ENCODE data around the gene CMTM3. TPM values are rescaled to one million over a fixed set of nuclear protein-coding genes. Genes with fewer than 3 reads are reported as not detected.

The CMTM3 gene
- total RNA-seq, 1 experiment from 2014 or later = 12.8 TPM

DNA sequence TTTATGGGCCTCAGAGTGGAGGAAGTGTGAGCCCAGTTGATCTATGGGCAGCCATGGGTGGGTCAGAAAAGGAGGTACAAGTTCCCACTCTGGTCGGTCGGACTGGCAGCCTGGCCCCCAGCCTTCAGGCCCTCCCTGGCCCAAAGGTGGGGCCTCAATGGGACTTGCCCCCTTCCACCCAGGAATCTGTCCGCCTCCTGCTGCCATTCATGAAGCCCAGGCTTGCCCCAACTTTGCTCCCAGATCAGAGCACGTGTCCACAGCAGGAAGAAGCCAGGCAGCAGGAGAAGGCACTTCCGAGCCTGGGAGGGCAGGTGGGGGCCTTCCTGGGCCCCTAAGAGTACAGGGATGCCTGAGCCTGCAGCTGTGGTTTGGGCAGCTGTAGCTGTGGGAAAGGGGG is 3.0 kb upstream of the CMTM3 start:
- ChIA-PET POLR2A (interaction anchor here (0.6 kb wide), 1 partner anchor 9 kb away, joined by 3 read pairs; no protein-coding TSS in a partner anchor), CTCF (no interaction called here), RAD21 (ENCODE audit: low non-redundant PET in 1 of 2, low total read pairs in 2 of 2, uncharacterized antibody in 2 of 2, unreplicated experiment in 2 of 2) (no interaction called here)
- Histone ChIP-seq H3K4me1 (ENCODE audit: control insufficient read depth in 1 of 2, insufficient read depth in 2 of 2, low read length in 2 of 2) (peaks cover 15 to 20% of the 10 kb centered on the region in 2 experiments), H3K79me2 (ENCODE audit: insufficient read depth, low read length) (peaks cover 8% of the 10 kb centered on the region; the same call in 1 of the 2 replicates), H3K27me3 (ENCODE audit: insufficient read depth, low read length) (no peaks in the 10 kb centered on the region), H3K4me2 (ENCODE audit: low read length) (no peak overlapping the region), H3K9me2 (ENCODE audit: insufficient read depth) (no peaks in the 10 kb centered on the region), H3K9me3 (ENCODE audit: control insufficient read depth in 1 of 2, insufficient read depth in 1 of 2, low read depth in 1 of 2, low read length in 2 of 2) (no peaks in the 10 kb centered on the region), H3K27ac (ENCODE audit: low read depth, low read length) (no peak overlapping the region), H4K20me1 (ENCODE audit: insufficient read depth) (no peaks in the 10 kb centered on the region), H3K4me3 (replicated peaks in 1 of 2; ENCODE audit: low read depth in 1 of 2, low read length in 2 of 2) (no peak overlapping the region), H3K9ac (ENCODE audit: low read length) (no peak overlapping the region), H2AFZ (ENCODE audit: low read depth, low read length, poor library complexity, severe bottlenecking) (no peak overlapping the region), H3K36me3 (ENCODE audit: control insufficient read depth in 1 of 2, insufficient read depth in 2 of 2, low read length in 2 of 2) (no peaks in the 10 kb centered on the region)
- DNase-seq (ENCODE audit: low read depth, low spot score) = no peak
- ATAC-seq = no peak
- intact Hi-C loops (cut with micrococcal nuclease) = no loop called here
- TF ChIP-seq, protein P1, sequence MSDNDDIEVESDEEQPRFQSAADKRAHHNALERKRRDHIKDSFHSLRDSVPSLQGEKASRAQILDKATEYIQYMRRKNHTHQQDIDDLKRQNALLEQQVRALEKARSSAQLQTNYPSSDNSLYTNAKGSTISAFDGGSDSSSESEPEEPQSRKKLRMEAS (IDR thresholded peaks at IDR 0.05) = no peak
- no peak for TF ChIP-seq FOSL1 (IDR thresholded peaks at IDR 0.05; ENCODE audit: low read depth)
- TF ChIP-seq, protein P2, sequence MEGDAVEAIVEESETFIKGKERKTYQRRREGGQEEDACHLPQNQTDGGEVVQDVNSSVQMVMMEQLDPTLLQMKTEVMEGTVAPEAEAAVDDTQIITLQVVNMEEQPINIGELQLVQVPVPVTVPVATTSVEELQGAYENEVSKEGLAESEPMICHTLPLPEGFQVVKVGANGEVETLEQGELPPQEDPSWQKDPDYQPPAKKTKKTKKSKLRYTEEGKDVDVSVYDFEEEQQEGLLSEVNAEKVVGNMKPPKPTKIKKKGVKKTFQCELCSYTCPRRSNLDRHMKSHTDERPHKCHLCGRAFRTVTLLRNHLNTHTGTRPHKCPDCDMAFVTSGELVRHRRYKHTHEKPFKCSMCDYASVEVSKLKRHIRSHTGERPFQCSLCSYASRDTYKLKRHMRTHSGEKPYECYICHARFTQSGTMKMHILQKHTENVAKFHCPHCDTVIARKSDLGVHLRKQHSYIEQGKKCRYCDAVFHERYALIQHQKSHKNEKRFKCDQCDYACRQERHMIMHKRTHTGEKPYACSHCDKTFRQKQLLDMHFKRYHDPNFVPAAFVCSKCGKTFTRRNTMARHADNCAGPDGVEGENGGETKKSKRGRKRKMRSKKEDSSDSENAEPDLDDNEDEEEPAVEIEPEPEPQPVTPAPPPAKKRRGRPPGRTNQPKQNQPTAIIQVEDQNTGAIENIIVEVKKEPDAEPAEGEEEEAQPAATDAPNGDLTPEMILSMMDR (IDR thresholded peaks at IDR 0.05 in 2 of 3, conservative IDR thresholded peaks at IDR 0.05 in 1 of 3; ENCODE audit: borderline replicate concordance in 1 of 3, insufficient read depth in 1 of 3, low read depth in 2 of 3, low read length in 2 of 3) = no peak
- no peak for TF ChIP-seq POLR2A (IDR thresholded peaks at IDR 0.05; ENCODE audit: borderline replicate concordance, extremely low read depth, insufficient read depth, insufficient read length)
- TF ChIP-seq JUND (IDR thresholded peaks at IDR 0.05) = no peak
- no peak for TF ChIP-seq ZFX (IDR thresholded peaks at IDR 0.05)
- no peak for TF ChIP-seq CBX3 (IDR thresholded peaks at IDR 0.05; ENCODE audit: low read depth)
- TF ChIP-seq POLR2AphosphoS5 (IDR thresholded peaks at IDR 0.05; ENCODE audit: low read depth, low read length) = no peak
- TF ChIP-seq SIN3A (IDR thresholded peaks at IDR 0.05; ENCODE audit: low read depth) = no peak
- BruUV-seq (replicated peaks) = no TSS peak

Data from HCT116 (cell line).